NT2/D1 (cell line): ENCODE results near the gene PCDH8.
"Not testable (repeated sequence)": the region's sequence is repeated elsewhere in the genome, so short reads cannot be mapped to it uniquely, and the experiment has no call there.

Source experiments
- DNase-seq: peaks from one replicate; pipeline ENCODE4 v3.0.0-alpha.2; 2011; ENCODE audit warnings: low read depth, low spot score
- H3K27me3 ChIP-seq: 2 replicates; pipeline ENCODE4 v1.6.0; 2011; ENCODE audit warnings: mild to moderate bottlenecking; ENCODE audit not compliant: insufficient read length, insufficient read depth
- H3K36me3 ChIP-seq: 2 replicates; pipeline ENCODE4 v1.6.1; 2011; ENCODE audit warnings: mild to moderate bottlenecking, low read length, mixed read lengths; ENCODE audit not compliant: insufficient read depth, insufficient read length
- H3K4me1 ChIP-seq: 2 replicates; pipeline ENCODE4 v1.5.1; 2011; ENCODE audit not compliant: insufficient read depth, insufficient read length
- H3K4me3 ChIP-seq: 2 replicates; pipeline ENCODE4 v1.5.1; 2011; ENCODE audit warnings: low read depth; ENCODE audit not compliant: insufficient read length
- H3K9ac ChIP-seq: 2 replicates; pipeline ENCODE4 v1.6.0; 2011; ENCODE audit warnings: low read depth; ENCODE audit not compliant: insufficient read length
- H3K9me3 ChIP-seq: 2 replicates; pipeline ENCODE4 v1.5.1; 2011; ENCODE audit warnings: mild to moderate bottlenecking, low read length; ENCODE audit not compliant: insufficient read depth
- SUZ12 ChIP-seq: IDR thresholded peaks from 2 replicates; pipeline ENCODE4 v1.6.1; 2011; ENCODE audit not compliant: insufficient read length, insufficient read depth; ENCODE audit errors: extremely low read depth
- YY1 ChIP-seq: IDR thresholded peaks from 2 replicates; pipeline ENCODE4 v1.6.1; 2011; ENCODE audit not compliant: insufficient read length, insufficient read depth
- ZNF274 ChIP-seq: IDR thresholded peaks from 2 replicates; pipeline ENCODE4 v1.6.1; 2011; ENCODE audit warnings: mild to moderate bottlenecking, low read depth, low read length

The PCDH8 gene

DNA sequence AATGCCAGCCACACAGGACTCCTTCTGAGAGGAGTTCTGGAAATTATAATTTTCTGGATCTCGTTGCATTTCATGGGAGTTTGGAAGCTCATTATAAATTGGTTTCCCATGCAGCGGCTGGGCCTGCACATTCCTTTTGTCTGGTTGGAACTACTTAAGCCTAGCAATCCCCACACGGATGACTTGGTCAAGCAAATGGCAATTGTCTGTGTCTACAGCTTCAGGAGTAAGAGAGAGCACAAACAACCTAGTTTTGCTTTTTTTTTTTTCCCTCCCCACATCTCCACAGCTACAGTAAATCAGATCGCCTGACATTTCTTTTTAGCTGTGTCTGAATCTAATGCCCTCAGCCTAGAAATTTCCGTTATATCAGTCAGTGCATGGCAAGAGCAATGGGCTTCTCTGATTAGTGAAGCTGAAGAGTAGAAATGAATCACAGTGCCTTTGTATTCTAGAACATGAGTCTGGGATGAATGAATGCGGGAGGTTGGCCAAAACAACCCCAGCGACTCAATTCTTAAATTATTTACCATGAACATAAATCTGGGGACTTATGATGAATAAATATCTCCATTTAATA, 15.1 kb downstream of the PCDH8 start:
- Histone ChIP-seq H3K4me1 (no peaks in the 10 kb centered on the region), H3K9ac (no peak overlapping the region), H3K36me3 (no peaks in the 10 kb centered on the region), H3K9me3 (no peaks in the 10 kb centered on the region), H3K27me3 (no peaks in the 10 kb centered on the region), H3K4me3 (no peak overlapping the region)
- TF ChIP-seq ZNF274 (no peak), YY1 (no peak), SUZ12 (no peak)
- DNase-seq: no peak

DNA sequence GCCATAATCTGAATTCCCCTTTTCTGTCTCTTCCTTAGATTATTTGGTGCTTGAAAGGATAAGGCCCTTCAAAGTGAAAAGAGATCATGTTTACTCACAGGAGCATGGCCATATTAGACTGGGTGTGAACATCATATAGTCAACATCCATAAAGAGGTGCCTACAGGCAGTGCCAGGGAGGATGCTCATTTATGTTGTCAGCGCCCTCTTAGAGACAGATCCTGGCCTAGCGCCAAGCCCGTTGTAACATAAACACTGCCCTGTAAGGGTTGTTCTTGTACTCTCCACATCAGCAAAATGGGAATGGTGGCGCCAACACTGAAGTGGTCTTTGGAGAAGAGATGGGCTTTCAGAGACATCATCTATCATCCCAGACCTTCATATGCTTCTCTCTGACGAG, 16.1 kb downstream of the PCDH8 start:
- Histone ChIP-seq H3K9ac (no peak overlapping the region), H3K9me3 (no peaks in the 10 kb centered on the region), H3K4me3 (no peak overlapping the region), H3K27me3 (no peaks in the 10 kb centered on the region), H3K36me3 (no peaks in the 10 kb centered on the region), H3K4me1 (no peaks in the 10 kb centered on the region)
- DNase-seq: no peak
- no peak for TF ChIP-seq ZNF274
- TF ChIP-seq SUZ12: no peak
- TF ChIP-seq YY1: no peak

DNA sequence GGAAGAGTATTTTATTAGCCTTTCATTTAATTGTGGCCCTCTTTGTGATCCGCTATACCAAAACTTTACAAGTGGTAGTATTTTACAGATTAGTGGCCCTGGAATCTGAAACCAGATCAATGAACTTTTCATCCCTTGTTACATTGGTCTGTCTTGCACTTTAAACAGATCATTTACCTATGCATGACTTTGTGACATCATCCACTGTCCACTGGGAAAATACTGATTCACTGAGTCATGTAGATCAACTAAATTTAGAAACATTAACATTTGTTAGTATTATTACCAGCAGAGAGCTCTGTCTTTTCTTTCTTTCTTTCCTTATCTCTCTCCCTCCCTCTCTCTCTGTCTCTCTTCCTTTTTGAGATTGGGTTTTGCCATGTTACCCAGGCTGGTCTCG, 17.5 kb downstream of the PCDH8 start:
- DNase-seq: no peak
- TF ChIP-seq YY1 (no peak), SUZ12 (no peak), ZNF274 (no peak)
- Histone ChIP-seq H3K4me3 (no peak overlapping the region), H3K9ac (no peak overlapping the region), H3K36me3 (no peaks in the 10 kb centered on the region), H3K27me3 (no peaks in the 10 kb centered on the region), H3K4me1 (no peaks in the 10 kb centered on the region), H3K9me3 (no peaks in the 10 kb centered on the region)

DNA sequence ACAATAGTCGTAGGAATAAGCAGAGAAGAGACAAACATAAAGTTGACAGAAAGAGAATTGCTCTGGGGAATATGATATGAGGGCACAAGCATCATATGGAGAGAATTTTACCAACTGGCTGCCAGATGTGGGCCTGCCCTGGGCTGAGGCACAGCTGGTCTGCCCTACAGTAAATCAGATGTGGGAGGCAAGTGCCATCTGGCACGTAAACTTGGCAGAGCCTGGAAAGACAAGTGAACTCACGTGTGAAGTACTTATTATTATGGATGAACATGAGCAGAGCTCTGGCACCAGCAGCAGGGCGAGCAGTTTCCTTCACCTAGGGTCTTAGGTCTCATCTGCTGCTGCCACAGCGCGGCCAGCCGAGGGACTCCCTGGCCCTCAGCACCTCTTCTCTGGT, 20.6 kb downstream of the PCDH8 start:
- Histone ChIP-seq H3K9ac (no peak overlapping the region), H3K36me3 (no peaks in the 10 kb centered on the region), H3K4me3 (no peak overlapping the region), H3K4me1 (no peaks in the 10 kb centered on the region), H3K9me3 (no peaks in the 10 kb centered on the region), H3K27me3 (no peaks in the 10 kb centered on the region)
- DNase-seq: no peak
- TF ChIP-seq YY1: no peak
- no peak for TF ChIP-seq ZNF274
- no peak for TF ChIP-seq SUZ12

DNA sequence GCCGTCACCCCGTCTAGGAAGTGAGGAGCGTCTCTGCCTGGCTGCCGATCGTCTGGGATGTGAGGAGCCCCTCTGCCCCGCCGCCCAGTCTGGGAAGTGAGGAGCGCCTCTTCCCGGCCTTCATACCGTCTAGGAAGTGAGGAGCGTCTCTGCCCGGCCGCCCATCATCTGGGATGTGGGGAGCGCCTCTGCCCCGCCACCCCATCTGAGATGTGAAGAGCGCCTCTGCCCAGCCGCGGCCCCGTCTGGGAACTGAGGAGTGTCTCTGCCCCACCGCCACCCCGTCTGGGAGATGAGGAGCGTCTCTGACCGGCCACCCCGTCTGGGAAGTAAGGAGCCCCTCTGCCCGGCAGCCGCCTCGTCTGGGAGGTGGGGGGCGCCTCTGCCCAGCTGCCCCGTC, 30.6 kb downstream of the PCDH8 start:
- H3K27me3 ChIP-seq, DNase-seq, H3K9ac ChIP-seq, H3K4me3 ChIP-seq, H3K36me3 ChIP-seq, H3K9me3 ChIP-seq, H3K4me1 ChIP-seq: not testable (repeated sequence)

DNA sequence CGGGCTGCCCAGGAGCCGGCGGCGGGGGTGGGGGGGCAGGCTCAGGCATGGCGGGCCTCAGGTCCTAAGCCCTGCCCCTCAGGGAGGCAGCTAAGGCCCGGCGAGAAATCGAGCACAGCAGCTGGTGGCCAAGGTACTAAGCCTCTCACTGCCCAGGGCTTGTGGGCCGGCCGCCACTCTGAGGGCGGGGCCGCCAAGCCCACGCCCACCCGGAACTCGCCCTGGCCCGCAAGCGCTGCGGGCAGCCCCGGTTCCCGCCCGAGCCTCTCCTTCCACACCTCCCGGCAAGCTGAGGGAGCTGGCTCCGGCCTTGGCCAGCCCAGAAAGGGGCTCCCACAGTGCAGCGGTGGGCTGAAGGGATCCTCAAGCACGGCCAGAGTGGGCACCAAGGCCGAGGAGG, 33.1 kb downstream of the PCDH8 start:
- no peaks in the 10 kb centered on the region for H3K27me3 ChIP-seq
- DNase-seq: no peak
- H3K4me1 ChIP-seq: no peaks in the 10 kb centered on the region
- TF ChIP-seq ZNF274 (no peak), SUZ12 (no peak), YY1 (no peak)
- H3K4me3 ChIP-seq: no peak overlapping the region
- no peak overlapping the region for H3K9ac ChIP-seq
- H3K9me3 ChIP-seq: no peaks in the 10 kb centered on the region; the same call in 1 of the 2 replicates
- no peaks in the 10 kb centered on the region for H3K36me3 ChIP-seq

DNA sequence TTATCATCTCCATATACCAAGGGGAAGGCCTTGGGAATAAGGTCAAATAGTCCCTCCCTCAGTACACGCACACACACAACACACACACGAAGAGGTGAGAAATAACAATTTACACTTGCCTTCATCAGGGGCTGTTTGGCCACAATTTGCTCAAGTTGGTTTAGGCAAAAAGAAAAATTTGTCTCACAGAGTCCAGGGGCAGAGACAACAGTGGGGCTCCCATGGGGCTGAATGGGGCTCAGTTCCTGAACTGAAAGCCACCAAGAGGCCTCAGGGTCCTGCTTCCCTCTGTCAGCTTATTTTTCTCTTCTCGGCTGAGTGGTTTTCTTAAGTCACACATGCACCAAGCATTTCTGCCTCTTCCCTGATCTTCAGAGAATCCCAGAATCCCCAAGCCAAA, 35.5 kb downstream of the PCDH8 start:
- Histone ChIP-seq H3K27me3 (no peaks in the 10 kb centered on the region), H3K9me3 (no peaks in the 10 kb centered on the region; the same call in 1 of the 2 replicates), H3K9ac (no peak overlapping the region), H3K4me3 (no peak overlapping the region), H3K36me3 (no peaks in the 10 kb centered on the region), H3K4me1 (no peaks in the 10 kb centered on the region)
- DNase-seq: no peak
- TF ChIP-seq YY1: no peak
- no peak for TF ChIP-seq ZNF274
- no peak for TF ChIP-seq SUZ12

DNA sequence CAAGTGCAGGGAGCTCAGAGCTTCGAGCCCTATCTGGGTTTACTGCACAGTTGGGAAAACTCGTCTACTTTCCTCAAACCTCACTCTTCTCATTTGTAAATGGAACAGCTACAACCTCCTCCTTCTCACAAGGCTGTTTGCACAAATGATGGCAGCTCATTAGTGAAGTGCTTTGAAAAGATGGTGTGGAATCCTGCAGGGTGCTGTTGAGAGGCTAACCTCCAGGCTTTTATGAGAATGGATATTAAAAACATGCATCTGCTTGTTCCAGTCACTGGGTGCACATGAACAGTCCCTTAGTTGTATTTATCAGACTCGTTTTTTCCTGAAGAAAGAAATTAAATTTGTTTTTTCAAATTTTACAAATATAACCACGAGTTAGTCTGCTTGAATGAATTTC, 36.6 kb downstream of the PCDH8 start:
- Histone ChIP-seq H3K9me3 (no peaks in the 10 kb centered on the region; the same call in 1 of the 2 replicates), H3K9ac (no peak overlapping the region), H3K36me3 (no peaks in the 10 kb centered on the region), H3K4me3 (no peak overlapping the region), H3K27me3 (no peaks in the 10 kb centered on the region), H3K4me1 (no peaks in the 10 kb centered on the region)
- DNase-seq: no peak
- no peak for TF ChIP-seq ZNF274
- TF ChIP-seq SUZ12: no peak
- TF ChIP-seq YY1: no peak
